Fibroblast of peridontal ligament (primary cell): ENCODE measurements around the gene COL6A3.
A peak's percentile ranks its signal among the peaks of the same experiment; 100 is the strongest.

ENCODE experiments used
- DNase-seq: peaks from one replicate; pipeline ENCODE4 v3.0.0-alpha.2; 2010; ENCODE audit errors: extremely low read depth

Gene COL6A3

GRCh38 chr2:237444071-237444470 is 30.1 kb upstream of the COL6A3 start:
- DNase-seq = no peak

DNA sequence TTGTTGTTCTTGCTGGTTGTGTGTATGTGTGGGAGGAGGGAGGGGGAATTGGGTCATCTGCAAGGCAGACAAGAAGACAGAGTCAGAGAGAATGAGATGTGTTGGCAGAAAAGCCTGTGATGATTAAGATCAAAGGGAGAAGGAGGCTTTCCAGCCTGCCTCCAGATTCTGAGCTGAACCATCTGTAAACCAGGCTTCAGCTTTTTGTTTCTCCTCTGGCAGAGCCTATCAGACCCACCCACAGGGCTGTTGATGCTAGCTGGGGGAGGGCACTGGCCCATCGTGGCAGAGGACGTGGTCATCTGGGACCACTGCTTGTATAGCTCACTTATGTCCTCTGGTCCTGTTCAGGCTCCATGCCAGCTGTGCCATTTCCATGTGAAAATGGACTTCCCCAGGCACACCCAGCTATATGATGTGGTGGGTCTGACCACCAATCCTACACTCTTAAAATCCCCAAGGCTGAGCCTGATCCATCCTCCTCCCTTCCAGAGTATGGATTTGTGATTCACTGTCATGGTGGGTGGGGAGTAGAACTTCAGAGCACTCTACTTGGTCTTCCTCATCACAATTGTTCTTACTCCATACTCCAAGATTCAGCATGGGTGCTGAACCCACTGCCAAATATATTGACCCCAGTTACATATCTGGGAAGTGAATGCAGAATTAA is 27.8 kb upstream of the COL6A3 start:
- peak; percentile 84 for DNase-seq

DNA sequence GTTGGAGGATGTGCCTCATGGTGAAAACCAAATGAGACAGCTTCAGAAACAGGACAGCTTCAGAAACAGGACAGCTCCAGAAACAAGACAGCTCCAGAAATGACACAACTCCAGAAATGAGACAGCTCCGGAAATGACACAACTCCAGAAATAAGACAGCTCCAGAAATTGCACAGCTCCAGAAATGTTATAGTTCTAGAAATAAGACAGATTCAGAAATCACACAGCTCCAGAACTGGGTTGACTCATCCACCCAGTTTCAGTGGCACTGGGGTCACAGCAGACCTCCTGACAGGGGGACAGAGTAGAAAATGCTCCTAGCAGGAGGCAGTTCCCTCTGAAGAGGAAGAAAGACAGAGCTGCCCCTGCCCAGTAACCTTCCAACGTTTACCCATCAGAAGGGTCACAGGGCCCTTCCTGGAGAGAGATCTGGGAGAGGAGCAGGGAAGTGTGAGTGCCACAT is 26.9 kb upstream of the COL6A3 start:
- DNase-seq = no peak

GRCh38 chr2:237438080-237438940 is 24.3 kb upstream of the COL6A3 start:
- DNase-seq = no peak

DNA sequence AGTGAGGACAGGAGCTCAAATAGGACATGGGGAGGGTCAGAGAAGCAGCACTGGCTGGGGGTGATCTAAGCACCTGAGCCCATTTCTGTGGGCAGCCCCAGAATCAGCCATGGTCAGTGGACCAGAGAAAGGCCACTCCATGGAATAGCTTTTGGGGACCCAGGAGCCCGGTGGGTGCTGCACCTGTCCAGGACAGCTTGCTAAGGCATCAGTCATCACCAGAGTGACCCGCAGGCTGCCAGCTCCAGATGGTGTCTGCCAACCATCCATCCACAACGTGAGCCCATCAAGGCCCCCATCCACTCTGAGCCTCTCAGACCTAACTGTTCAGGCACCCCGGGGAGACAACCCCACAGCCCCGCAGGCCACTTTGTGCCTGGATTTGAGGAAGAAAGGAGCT is 23.6 kb upstream of the COL6A3 start:
- no peak for DNase-seq

- peak; percentile 89 for DNase-seq
These were observed 22.1 kb upstream of the COL6A3 start for GRCh38 chr2:237435844-237436587.

- DNase-seq = no peak
These were observed 20.9 kb upstream of the COL6A3 start for GRCh38 chr2:237434866-237435311.

DNA sequence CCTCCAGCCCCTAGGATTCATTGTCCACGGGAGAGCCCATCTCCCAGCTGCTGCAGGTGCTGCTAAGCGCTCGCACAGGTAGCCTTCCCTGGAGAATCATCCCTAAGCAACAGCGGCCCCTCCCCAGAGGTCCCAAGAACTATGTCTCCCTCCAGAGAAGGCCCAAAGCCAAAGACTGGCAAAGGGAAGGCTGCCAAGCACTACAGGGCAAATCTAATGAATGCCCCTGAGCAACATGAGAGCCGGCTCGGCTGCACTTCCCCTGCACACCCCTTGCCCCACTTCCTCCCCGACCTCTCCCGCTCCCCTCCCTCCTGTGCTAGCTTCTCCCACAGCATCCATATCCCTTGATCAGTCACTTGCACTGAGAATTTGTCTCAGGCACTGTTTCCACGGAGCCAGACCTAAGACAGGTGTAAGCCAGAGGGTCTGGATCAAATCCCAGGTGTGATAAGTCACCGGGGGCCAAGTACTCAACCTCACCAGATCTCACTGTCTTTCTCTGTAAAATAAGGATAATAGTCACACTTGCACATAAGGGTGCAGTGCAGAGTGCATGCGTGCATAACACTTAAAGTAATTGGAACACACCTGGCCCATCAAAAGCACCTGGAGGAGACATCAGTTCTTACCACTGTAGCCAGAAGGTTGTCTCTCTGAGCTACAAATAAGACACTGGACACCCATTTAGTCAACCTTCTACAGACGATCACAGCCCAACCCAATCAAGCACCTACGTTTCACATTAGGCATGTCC is 20.1 kb upstream of the COL6A3 start:
- DNase-seq = no peak

DNA sequence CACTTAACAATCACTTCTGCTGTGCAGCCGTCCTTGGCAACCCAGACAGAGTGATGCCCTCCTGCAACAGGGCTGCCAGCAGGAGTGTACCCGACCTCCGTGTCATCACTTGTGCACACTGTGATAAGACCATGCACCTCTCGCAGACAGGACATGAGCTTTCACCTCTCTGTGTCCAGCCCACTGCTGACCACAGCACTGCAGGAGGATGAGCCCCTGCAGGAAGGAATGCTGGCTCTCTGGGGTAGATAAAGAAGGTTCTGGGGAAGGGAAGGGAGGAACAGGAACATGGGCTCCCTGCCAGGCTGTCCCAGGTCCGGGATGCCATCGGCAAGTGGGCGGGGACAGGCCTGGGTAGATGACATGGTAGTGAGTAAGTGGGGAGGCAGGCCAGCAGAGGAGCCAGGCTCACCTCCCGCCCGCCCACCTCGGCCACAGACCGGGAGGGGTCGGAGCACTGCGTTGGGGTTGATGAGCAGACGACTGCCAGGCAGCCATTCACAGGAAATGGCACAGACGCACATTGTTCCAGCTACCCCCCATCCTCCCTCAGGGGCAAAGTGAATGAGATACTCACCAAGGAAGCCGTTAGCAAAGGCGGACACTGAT is 18.6 kb upstream of the COL6A3 start:
- DNase-seq = peak; percentile 53

- DNase-seq = no peak
These were observed 17.9 kb upstream of the COL6A3 start for GRCh38 chr2:237431837-237432236.

GRCh38 chr2:237431372-237431771 is 17.4 kb upstream of the COL6A3 start:
- peak; percentile 49 for DNase-seq

GRCh38 chr2:237430861-237431260 is 16.9 kb upstream of the COL6A3 start:
- DNase-seq = no peak

DNA sequence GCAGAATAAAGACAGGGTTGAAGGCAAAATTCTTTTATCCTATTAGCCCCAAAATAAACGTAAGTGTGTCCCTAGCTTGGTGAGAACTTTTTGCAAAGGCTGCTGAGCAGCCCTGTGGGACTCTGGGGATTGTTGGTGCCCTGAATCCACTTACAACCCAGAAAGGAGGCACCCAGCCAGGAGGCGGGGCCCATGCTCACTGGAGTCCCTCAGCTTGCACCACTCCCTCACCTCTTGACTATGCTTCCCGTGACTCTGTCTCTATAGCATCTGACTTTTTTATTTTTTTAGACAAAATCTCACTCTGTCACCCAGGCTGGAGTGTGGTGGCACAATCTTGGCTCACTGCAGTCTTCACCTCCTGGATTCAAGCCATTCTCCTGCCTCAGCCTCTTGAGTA is 15.8 kb upstream of the COL6A3 start:
- no peak for DNase-seq

DNA sequence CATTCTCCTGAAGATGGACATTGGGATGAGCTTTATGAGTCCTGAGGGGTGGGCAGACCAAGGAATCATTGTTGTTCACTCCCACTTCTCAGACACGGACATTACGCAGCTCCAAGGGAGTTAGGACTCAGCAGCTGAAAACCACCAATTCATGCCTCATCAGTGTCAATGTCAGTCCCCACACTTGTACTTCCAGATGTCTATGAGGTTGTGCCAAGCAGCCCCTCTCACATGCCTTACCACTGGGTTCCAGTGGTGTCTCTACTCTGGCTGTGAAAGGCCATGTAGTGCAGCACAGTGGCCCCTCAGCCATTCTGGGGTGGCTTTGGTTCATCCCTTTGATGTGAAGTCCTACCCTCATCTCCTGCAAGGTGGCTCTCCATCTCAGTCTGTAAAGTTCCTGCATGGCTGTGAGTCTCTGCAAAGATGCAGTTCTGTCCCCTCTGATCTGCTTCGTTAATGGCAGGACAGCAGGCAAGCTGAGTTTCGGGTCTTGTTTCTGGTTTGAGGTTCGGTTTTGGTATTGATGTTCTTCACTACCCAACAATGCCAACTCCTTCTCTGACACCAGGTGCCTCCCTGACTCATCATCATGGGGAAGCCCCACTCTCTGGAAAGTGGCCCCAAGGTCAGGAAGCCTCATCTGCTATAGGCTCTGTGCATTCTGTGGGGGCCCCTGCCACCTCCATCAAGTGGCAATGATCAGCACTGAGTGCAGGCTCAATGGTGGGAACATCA is 14.0 kb upstream of the COL6A3 start:
- no peak for DNase-seq

GRCh38 chr2:237426517-237426916 is 12.6 kb upstream of the COL6A3 start:
- no peak for DNase-seq

DNA sequence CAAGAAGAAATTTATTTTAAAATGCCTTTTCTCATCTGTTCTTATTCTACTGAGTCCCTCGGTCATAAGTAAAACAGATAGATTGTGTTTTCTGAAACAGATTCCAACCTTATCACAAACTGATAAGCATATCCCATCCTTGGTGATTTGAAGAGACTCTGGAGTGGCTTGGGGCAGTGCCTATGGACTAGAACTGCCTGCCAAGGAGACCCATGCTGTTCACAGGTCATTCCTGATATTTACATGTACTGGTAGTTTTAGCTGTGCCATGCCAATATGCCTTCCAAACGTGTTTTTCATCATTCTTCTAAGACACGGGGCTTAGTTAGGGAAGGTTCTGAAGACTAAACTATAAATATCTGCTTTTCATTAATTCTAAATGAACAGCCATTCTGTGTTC is 11.4 kb upstream of the COL6A3 start:
- DNase-seq = no peak

DNA sequence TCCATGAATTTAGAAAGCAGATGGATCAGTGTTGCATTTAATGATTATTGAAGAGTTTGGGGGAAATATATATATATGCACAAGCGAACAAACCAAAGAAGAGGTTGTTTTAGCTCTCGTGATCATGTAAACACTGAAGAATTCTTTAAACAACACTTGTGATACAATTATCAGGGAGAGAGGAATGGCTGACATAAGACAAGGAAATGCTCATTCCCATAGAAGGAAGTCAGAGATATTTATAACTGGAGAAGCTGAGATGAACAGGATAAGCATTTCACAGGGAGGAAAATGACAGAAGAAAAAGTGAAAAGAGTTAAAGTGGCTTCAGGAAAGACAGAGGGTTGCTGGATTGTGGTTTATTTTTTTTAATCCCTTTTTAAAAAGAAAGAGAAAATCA is 10.6 kb upstream of the COL6A3 start:
- no peak for DNase-seq

- DNase-seq = no peak
These were observed 9.9 kb upstream of the COL6A3 start for GRCh38 chr2:237423891-237424290.

DNA sequence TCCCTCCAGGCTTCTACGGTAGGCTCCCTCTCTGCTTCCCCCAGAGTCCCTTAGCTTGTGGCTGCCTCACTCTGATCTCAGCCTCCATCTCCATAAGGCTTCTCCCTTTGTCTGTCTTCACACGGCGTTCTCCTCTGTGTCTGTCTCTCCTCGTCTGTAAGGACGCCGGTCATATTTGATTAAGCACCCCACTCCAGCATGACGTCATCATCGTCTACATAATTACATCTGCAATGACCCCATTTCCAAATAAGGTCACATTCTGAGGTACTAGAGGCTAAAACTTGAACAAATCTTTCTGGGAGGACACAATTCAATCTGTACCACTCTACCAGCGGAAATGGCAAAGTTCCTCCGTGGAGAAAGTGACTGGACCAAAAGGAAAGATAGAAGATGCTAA is 8.3 kb upstream of the COL6A3 start:
- DNase-seq = no peak

DNA sequence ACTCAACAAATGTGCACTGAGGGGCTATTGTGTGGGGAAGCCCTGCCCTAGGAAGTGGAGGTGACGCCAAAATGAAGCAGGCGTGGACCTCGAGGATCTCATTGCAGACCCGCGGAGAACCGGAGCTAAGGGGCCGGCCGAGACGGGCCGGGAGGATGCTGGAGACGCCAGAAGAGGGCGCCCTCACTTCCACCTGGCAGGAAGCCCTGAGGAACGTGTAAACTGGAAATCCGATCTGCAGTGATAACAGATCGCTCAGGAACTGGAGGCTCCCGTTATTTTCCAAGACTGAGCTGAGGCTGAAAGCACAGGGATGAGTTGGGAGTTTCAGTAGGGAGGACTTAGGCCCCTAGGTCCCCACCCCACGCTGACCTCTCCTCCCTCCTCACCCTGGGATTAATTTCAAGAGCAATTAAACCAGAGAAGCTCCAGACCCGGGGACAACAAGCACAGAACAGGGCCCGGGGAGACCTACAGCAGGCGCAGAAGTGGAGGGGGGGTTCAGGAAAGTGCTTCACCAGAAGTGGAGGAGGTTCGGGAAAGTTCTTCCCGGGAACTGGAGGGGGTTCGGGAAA is 7.7 kb upstream of the COL6A3 start:
- DNase-seq = peak; percentile 87
